ENCODE measurements around the gene SLC41A3. TPM values are rescaled to one million over a fixed set of nuclear protein-coding genes. Genes with fewer than 3 reads are reported as not detected.

Gene SLC41A3
- total RNA-seq, 1 experiment from 2014 or later: 35.5 TPM

DNA sequence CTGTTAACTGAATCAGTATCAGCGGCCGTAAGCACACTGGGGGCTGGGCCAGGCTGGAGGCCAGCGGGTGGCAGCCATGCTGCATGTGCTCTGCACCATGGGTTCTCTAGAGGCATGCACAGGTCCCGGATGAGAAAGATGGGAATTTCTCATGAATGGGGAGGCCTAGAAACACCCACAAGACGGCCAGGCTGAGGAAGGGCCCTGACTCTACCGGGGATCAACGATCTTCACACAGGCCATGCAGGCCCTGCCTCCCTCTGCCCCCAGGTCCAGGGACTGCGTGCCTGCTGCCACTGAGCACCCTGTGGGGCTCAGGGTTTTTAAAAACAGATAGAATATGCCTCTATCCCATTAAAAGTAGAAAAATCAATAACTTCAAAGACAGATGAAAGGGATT is 32.7 kb downstream of the SLC41A3 start:
- Mint-ChIP-seq H3K4me3 (no peak overlapping the region; a peak in 1 of 5 replicates), H3K27me3 (ENCODE audit: low read depth) (no peaks in the 10 kb centered on the region), H3K27ac (no peak overlapping the region; a peak in 1 of 7 replicates), H3K9me3 (no peaks in the 10 kb centered on the region), H3K4me1 (peaks cover 0 to 2% of the 10 kb centered on the region in 2 experiments; a peak in 1 of 4 replicates), H3K36me3 (ENCODE audit: insufficient read depth in 1 of 3, low read depth in 3 of 3) (peaks cover 3 to 13% (median 4%) of the 10 kb centered on the region in 3 experiments; a peak in 5 of 7 replicates)
- Histone ChIP-seq H3K79me2 (ENCODE audit: insufficient read depth, low read length) (no peaks in the 10 kb centered on the region), H3K23ac (ENCODE audit: insufficient read length, low read depth, low read length) (no peak overlapping the region), H3K14ac (ENCODE audit: insufficient read depth, low read length) (no peak overlapping the region), H3K4ac (ENCODE audit: low read depth, low read length) (no peak overlapping the region), H3K4me2 (ENCODE audit: insufficient read depth, insufficient read length, low read length) (no peak overlapping the region), H2BK5ac (ENCODE audit: insufficient read length, low read length) (no peak overlapping the region), H3K56ac (ENCODE audit: insufficient read length, low read depth, low read length) (no peak overlapping the region), H2AFZ (ENCODE audit: low read length) (no peak overlapping the region), H3K4me1 (ENCODE audit: insufficient read depth, low read length) (no peaks in the 10 kb centered on the region), H2BK12ac (ENCODE audit: insufficient read length, low read depth, low read length) (no peak overlapping the region), H4K5ac (ENCODE audit: insufficient read length, low read depth, low read length) (no peak overlapping the region), H3K27ac (ENCODE audit: insufficient read length, low read depth, low read length) (no peak overlapping the region), H3K9ac (ENCODE audit: extremely low read depth, insufficient read length, low read length) (no peak overlapping the region), H3K27me3 (ENCODE audit: insufficient read depth, low read length) (no peaks in the 10 kb centered on the region), H3K18ac (ENCODE audit: insufficient read length, low read depth, low read length) (no peak overlapping the region), H3K23me2 (ENCODE audit: insufficient read length, low read depth, low read length, poor library complexity, severe bottlenecking) (no peaks in the 10 kb centered on the region), H3K9me3 (ENCODE audit: control insufficient read depth, low read depth, low read length) (no peaks in the 10 kb centered on the region), H3T11ph (ENCODE audit: low read length) (no peak overlapping the region), H2BK120ac (ENCODE audit: low read depth, low read length, poor library complexity, severe bottlenecking) (no peak overlapping the region), H3K79me1 (ENCODE audit: insufficient read depth, low read depth, low read length, poor library complexity, severe bottlenecking) (no peaks in the 10 kb centered on the region), H2AK5ac (ENCODE audit: insufficient read length, low read length) (no peak overlapping the region), H2BK15ac (ENCODE audit: low read depth, low read length) (no peak overlapping the region), H4K8ac (replicated peaks; ENCODE audit: insufficient read length, low read depth, low read length) (no peak overlapping the region), H4K20me1 (ENCODE audit: control insufficient read depth, insufficient read depth, insufficient read length) (no peaks in the 10 kb centered on the region), H2BK20ac (ENCODE audit: low read depth, low read length, poor library complexity, severe bottlenecking) (no peak overlapping the region), H4K91ac (ENCODE audit: insufficient read length, low read depth, low read length) (no peak overlapping the region)
- no peak for TF ChIP-seq CTCF (conservative IDR thresholded peaks at IDR 0.05)
- WGBS (ENCODE audit: extremely low coverage, insufficient read length, low lambda C conversion rate): no CpG with 5 or more reads among the region's 8 CpGs
- no peak for DNase-seq
